K562 (cell line): ENCODE results near the gene WDR54. TPM values are rescaled to one million over a fixed set of nuclear protein-coding genes. Genes with fewer than 3 reads are reported as not detected.

ENCODE experiments used
- BMI1 ChIP-seq: fragments of 150-350 bp; IDR thresholded peaks from 2 replicates; pipeline ENCODE4 v1.6.1; 2014; ENCODE audit warnings: low read length
- CBFA2T3 ChIP-seq: fragments of 450-650 bp; IDR thresholded peaks from 2 replicates; pipeline ENCODE4 v1.6.1; 2017
- CHD1 ChIP-seq: fragments of 200-600 bp; sonication (generic); IDR thresholded peaks from one replicate; pipeline ENCODE4 v1.6.1; 2012; ENCODE audit warnings: mild to moderate bottlenecking, moderate library complexity, low read length, inconsistent platforms
- DIDO1 ChIP-seq: fragments of 450-650 bp; IDR thresholded peaks from 2 replicates; pipeline ENCODE4 v1.6.1; 2016; ENCODE audit warnings: low read depth, missing biosample characterization, missing genetic modification characterization
- FOS ChIP-seq: IDR thresholded peaks from 3 replicates; pipeline ENCODE4 v1.6.1; 2011; ENCODE audit not compliant: insufficient read length; ENCODE audit errors: extremely low read depth
- GATAD2B ChIP-seq: fragments of 450-650 bp; IDR thresholded peaks from 2 replicates; pipeline ENCODE4 v1.6.1; 2017; ENCODE audit warnings: mild to moderate bottlenecking, borderline replicate concordance
- MEIS2 ChIP-seq: fragments of 450-650 bp; IDR thresholded peaks from 2 replicates; pipeline ENCODE4 v1.6.1; 2014; ENCODE audit warnings: mild to moderate bottlenecking; ENCODE audit not compliant: partially characterized antibody
- NUFIP1 ChIP-seq: fragments of 450-650 bp; IDR thresholded peaks from 2 replicates; pipeline ENCODE4 v1.6.1; 2018; ENCODE audit not compliant: partially characterized antibody
- PHB ChIP-seq: fragments of 250-450 bp; sonication (Bioruptor Pico); IDR thresholded peaks from 2 replicates; pipeline ENCODE4 v1.5.0; 2021
- PURB ChIP-seq: sonication (generic); formaldehyde crosslinking; IDR thresholded peaks from 2 replicates; pipeline ENCODE4 v1.9.0; 2021; ENCODE audit warnings: low read depth, mild to moderate bottlenecking, missing genetic modification reagents
- RAD21 ChIP-seq, 2 experiments: fragments of 250-450 bp in 1 of 2; fragments of 450-650 bp in 1 of 2; sonication (Bioruptor Pico) in 1 of 2; formaldehyde crosslinking in 1 of 2; IDR thresholded peaks in 1 of 2; conservative IDR thresholded peaks in 1 of 2; 2 replicates each; pipeline versions ENCODE4 v1.4.0 to v1.8.0; 2020 to 2022; ENCODE audit warnings: mild to moderate bottlenecking in 2 of 2, moderate library complexity in 1 of 2
- RFX5 ChIP-seq: IDR thresholded peaks from 2 replicates; pipeline ENCODE4 v1.6.1; 2011; ENCODE audit warnings: low read depth, mild to moderate bottlenecking, improper control_type of control experiment, low read length
- SNRNP70 ChIP-seq: fragments of 200-400 bp; formaldehyde crosslinking; optimal IDR thresholded peaks from 2 replicates; pipeline ENCODE3; 2017; ENCODE audit warnings: low read depth, low read length
- SREBF1 ChIP-seq: fragments of 150-350 bp; IDR thresholded peaks from 2 replicates; pipeline ENCODE4 v1.6.1; 2014; ENCODE audit warnings: antibody characterized with exemption, low read depth, low read length, borderline replicate concordance
- TAF9B ChIP-seq: fragments of 450-650 bp; IDR thresholded peaks from 2 replicates; pipeline ENCODE4 v1.6.1; 2018; ENCODE audit warnings: mild to moderate bottlenecking; ENCODE audit not compliant: partially characterized antibody
- TCF7 ChIP-seq: sonication (generic); IDR thresholded peaks from 2 replicates; pipeline ENCODE4 v1.6.1; 2016; ENCODE audit warnings: antibody characterized with exemption, borderline replicate concordance
- TFAM ChIP-seq: fragments of 250-450 bp; sonication (Bioruptor Pico); conservative IDR thresholded peaks from 2 replicates; pipeline ENCODE4 v1.5.0; 2021; ENCODE audit warnings: mild to moderate bottlenecking, moderate library complexity
- ZBTB17 ChIP-seq: fragments of 450-650 bp; formaldehyde crosslinking; IDR thresholded peaks from 2 replicates; pipeline ENCODE4 v1.4.0; 2020; ENCODE audit warnings: mild to moderate bottlenecking
- ZNF133 ChIP-seq: fragments of 250-450 bp; sonication (Bioruptor Pico); IDR thresholded peaks from 2 replicates; pipeline ENCODE4 v1.4.0; 2020; ENCODE audit warnings: mild to moderate bottlenecking
- ZNF143 ChIP-seq: sonication (generic); formaldehyde crosslinking; IDR thresholded peaks from 2 replicates; pipeline ENCODE4 v1.9.0; 2022; ENCODE audit warnings: mild to moderate bottlenecking, missing genetic modification reagents
- ZNF212 ChIP-seq: fragments of 450-650 bp; formaldehyde crosslinking; IDR thresholded peaks from 2 replicates; pipeline ENCODE4 v1.4.0; 2020; ENCODE audit warnings: mild to moderate bottlenecking
- ZNF263 ChIP-seq: sonication (generic); formaldehyde crosslinking; IDR thresholded peaks from 2 replicates; pipeline ENCODE4 v1.8.0; 2022; ENCODE audit warnings: mild to moderate bottlenecking, missing genetic modification reagents, borderline replicate concordance
- polyA plus RNA-seq, 8 experiments: library from polyadenylated mRNA; depleted of rRNA in 4 of 8; stranded (reverse) in 5 of 8; unstranded in 3 of 8; fragments of >200 nt; fragmentation: Nextera tagmentation in 2 of 8; fragmentation: Illumina TruSeq in 1 of 8; extraction: Ambion mirVana in 2 of 8; extraction: Trizol in 1 of 8; gene quantifications; 2 replicates each; pipeline versions ENCODE4 v1.2.1 to v1.2.3, GENCODE V29; 2011 to 2014; ENCODE audit warnings: inconsistent platforms in 1 of 8, missing spikeins in 1 of 8
- total RNA-seq, 7 experiments: library from RNA; depleted of rRNA in 6 of 7; stranded (reverse); fragments of >200 nt in 6 of 7; fragmentation: Illumina TruSeq in 2 of 7; extraction: Trizol in 2 of 7; gene quantifications; 2 replicates each; pipeline versions ENCODE4 v1.2.1 to v1.2.3, GENCODE V29; 2011 to 2021; ENCODE audit warnings: low replicate concordance in 1 of 7
- TF ChIP-seq, protein P1 (sequence below): sonication (generic); IDR thresholded peaks from 2 replicates; pipeline ENCODE4 v1.6.1; 2016
- TF ChIP-seq, protein P2 (sequence below): fragments of 450-650 bp; IDR thresholded peaks from 2 replicates; pipeline ENCODE4 v1.6.1; 2018; ENCODE audit not compliant: partially characterized antibody
- TF ChIP-seq, protein P3 (sequence below): sonication (generic); formaldehyde crosslinking; IDR thresholded peaks from 2 replicates; pipeline ENCODE4 v1.9.0; 2022; ENCODE audit warnings: mild to moderate bottlenecking, missing genetic modification reagents

The WDR54 gene
- total and polyA plus RNA-seq, 9 of the 15 experiments (the other 6 are each of a cell fraction or from before 2014, with no cell fraction given), result 5.2 to 15.2 (median 7.4) TPM

DNA sequence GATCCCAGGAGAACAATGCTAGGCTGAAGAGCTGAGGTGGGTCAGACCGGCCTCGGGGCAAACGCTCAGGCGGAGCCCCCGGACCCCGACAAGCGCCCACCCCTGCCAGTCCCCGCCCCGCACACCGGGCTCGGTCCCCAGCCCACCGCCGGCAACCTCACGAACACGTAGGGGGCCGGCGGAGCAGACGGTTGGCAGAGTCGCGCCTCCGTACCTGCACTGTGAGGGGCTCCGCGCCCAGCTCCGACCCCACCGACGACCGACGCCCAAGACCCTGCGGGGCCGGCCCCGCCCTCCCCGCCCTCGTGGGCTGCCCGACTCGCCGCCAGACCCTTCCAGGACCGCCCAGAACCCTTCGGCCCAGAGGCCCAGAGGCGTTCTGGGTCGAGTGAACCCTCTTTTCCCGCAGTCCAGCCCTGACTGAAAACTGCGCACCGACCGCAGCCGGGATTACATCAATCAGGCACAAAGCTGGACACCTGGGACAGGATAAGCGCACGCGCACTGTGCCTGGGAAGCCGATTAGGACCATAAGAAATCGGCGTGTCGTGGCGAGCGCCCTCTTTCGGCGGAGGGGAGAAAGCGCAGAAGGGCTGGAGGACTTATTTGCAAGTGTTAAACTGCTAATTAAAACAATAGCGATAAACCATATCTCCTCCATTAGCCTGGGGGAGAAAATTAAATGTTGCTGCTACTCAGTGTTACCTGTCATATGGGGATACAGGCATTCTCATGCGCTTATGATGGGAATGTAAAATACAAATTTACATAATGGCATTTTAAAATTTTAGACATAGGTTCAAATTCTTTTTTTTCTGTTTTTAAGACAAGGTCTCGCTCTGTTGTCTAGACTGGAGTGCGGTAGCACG is 29.7 kb upstream of the WDR54 start (continued):
- TF ChIP-seq, protein P1, sequence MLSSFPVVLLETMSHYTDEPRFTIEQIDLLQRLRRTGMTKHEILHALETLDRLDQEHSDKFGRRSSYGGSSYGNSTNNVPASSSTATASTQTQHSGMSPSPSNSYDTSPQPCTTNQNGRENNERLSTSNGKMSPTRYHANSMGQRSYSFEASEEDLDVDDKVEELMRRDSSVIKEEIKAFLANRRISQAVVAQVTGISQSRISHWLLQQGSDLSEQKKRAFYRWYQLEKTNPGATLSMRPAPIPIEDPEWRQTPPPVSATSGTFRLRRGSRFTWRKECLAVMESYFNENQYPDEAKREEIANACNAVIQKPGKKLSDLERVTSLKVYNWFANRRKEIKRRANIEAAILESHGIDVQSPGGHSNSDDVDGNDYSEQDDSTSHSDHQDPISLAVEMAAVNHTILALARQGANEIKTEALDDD, result peak; percentile 79; the same call in 1 of the 2 replicates
- TF ChIP-seq GATAD2B (no peak), RFX5 (no peak), NUFIP1 (no peak), DIDO1 (peak; percentile 58; the same call in 1 of the 2 replicates), ZNF143 (CRISPR knock-in tag) (no peak), BMI1 (no peak), MEIS2 (peak; percentile 71), PURB (CRISPR knock-in tag) (no peak), CBFA2T3 (no peak), TFAM (CRISPR knock-in tag) (no peak), SREBF1 (no peak), FOS (no peak), RAD21 (CRISPR knock-in tag; conservative IDR thresholded peaks at IDR 0.05 in 1 of 2, IDR thresholded peaks at IDR 0.05 in 1 of 2) (peak; percentile 57 to 62), SNRNP70 (no peak), TCF7 (no peak), ZNF263 (CRISPR knock-in tag) (0 out of 2 replicates have a peak, but pooled peaks have one; percentile 19), PHB (CRISPR knock-in tag) (no peak), CHD1 (no peak), ZBTB17 (CRISPR knock-in tag) (peak; percentile 22; the same call in 1 of the 2 replicates), ZNF133 (CRISPR knock-in tag) (no peak), TAF9B (peak; percentile 27), ZNF212 (CRISPR knock-in tag) (no peak)
- TF ChIP-seq, protein P2, sequence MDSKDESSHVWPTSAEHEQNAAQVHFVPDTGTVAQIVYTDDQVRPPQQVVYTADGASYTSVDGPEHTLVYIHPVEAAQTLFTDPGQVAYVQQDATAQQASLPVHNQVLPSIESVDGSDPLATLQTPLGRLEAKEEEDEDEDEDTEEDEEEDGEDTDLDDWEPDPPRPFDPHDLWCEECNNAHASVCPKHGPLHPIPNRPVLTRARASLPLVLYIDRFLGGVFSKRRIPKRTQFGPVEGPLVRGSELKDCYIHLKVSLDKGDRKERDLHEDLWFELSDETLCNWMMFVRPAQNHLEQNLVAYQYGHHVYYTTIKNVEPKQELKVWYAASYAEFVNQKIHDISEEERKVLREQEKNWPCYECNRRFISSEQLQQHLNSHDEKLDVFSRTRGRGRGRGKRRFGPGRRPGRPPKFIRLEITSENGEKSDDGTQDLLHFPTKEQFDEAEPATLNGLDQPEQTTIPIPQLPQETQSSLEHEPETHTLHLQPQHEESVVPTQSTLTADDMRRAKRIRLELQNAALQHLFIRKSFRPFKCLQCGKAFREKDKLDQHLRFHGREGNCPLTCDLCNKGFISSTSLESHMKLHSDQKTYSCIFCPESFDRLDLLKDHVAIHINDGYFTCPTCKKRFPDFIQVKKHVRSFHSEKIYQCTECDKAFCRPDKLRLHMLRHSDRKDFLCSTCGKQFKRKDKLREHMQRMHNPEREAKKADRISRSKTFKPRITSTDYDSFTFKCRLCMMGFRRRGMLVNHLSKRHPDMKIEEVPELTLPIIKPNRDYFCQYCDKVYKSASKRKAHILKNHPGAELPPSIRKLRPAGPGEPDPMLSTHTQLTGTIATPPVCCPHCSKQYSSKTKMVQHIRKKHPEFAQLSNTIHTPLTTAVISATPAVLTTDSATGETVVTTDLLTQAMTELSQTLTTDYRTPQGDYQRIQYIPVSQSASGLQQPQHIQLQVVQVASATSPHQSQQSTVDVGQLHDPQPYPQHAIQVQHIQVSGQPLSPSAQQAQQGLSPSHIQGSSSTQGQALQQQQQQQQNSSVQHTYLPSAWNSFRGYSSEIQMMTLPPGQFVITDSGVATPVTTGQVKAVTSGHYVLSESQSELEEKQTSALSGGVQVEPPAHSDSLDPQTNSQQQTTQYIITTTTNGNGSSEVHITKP, result peak; percentile 16
- TF ChIP-seq, protein P3, sequence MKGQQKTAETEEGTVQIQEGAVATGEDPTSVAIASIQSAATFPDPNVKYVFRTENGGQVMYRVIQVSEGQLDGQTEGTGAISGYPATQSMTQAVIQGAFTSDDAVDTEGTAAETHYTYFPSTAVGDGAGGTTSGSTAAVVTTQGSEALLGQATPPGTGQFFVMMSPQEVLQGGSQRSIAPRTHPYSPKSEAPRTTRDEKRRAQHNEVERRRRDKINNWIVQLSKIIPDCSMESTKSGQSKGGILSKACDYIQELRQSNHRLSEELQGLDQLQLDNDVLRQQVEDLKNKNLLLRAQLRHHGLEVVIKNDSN, result no peak
